GM18519 (cell line): ENCODE results near the gene CCND3.
"Not testable (repeated sequence)": the region's sequence is repeated elsewhere in the genome, so short reads cannot be mapped to it uniquely, and the experiment has no call there.

ENCODE experiments used
- ATAC-seq: cut with Tn5 transposase; IDR thresholded peaks from one replicate; pipeline ENCODE4 v1.9.1; 2021; ENCODE audit warnings: mild to moderate bottlenecking, moderate library complexity; ENCODE audit not compliant: unreplicated experiment, low FRiP score

CCND3 gene

DNA sequence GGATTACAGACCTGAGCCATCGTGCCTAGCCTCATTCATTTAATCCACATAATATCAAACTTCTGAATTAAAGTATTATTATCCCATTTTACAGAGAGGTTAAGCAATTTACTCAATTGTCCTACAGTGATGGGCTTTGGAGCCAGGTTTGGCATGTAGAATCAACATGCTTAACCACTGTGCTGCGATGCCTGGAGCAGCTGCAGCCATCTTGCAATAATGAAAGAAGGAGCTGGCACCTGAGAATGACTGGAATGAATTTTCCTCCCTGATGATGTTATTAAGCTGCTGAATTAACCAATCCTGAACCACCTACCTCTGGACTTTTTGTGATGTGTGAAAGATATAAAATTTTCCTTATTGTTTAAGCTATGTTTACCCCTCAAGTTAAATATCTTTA, 13.1 kb upstream of the CCND3 start:
- ATAC-seq = no peak

DNA sequence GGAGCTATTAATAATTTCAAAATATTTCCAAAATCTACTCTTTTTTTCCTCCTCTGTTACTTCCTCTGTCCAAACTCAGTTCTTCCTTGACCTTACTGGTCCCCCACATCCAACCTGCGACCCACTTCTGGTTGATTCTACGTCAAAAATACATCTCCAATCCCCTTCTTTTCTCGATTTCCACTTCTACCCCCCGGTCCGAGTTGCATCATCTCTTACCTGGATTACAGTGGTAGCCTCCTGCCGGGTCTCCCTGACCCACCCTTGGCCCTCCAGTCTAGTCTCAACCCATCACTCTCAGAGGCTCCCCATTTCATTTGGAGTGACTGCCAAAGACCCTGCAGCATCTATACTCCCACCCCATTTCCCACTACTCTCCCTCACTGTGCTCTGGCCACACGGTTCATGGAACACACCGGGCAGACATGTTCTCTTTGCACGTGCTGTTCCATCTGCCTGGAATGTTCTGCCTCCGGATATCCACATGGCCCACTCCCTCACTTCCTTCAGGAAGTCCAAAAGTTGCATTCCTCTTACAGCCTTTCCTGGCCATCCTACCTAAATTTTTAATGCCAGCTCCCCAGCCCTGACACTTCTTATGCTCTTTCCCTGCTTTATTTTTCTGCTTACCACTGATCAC, 6.1 kb upstream of the CCND3 start:
- ATAC-seq = no peak

DNA sequence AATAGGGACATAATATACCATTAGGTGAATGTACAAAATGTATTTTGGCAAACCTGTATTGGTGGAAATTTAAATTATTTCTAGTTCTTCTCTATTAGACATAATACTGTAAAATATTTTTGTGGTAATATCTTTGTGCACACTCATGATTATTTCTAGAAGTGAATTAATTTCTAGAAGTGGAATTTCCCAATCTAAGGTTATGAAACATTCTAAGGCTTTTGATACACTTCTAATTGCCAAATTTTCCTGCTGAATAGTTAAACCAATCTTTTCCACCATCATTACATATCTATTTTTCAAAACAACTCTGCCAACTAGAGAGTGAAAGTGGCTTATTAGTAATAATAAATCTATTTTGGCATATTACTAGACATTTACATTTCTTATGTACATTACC, 1.8 kb upstream of the CCND3 start:
- ATAC-seq = no peak

DNA sequence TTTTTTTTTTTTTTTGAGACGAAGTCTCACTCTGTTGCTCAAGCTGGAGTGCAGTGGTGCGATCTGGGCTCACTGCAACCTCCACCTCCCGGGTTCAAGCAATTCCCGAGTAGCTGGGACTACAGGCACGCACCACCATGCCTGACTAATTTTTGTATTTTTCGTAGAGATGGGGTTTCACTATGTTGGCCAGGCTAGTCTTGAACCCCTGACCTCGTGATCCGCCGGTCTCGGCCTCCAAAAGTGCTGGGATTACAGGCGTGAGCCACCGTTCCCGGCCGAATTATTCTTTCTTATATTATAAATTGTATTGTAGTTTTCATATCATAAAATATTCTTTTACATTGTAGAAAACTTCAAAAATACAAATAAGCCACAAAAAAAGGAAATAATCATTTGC, 1.3 kb upstream of the CCND3 start:
- ATAC-seq = not testable (repeated sequence)

DNA sequence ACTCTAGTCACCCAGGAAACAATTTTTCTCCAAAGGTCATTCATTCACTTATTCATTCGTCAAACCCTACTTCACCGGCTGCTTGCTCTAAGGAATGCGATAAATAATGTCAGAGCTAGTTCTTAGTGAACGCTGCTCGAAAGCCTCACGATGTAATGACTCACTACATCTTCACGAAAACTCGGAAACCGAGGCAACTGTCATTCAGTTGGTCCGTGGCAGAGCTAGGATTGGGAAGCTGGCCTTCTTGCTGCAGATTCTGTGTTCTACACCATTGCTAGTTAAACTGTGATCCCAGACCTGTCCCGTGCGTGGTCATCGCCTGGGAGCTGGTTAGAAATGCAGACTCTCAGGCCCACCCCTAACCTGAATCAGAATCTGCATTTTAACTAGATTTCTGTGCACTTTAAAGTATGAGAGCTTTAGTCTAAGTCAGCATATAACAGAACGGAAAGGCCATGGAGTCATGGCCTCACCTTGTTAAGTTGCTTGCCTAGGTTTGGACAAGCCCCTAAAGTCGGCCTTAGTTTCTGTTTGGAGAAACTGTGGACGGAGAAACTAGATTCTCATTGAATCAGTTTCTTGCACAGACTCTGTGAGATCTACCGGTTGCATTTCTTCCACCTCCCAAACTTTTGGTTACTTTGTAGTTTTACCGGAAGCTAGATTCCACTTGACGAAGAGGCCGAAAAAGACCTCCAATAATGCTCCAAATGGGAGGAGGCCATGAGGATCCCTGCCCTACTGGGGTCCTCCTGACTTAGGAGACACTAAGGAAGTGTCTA, 651 bp upstream of the CCND3 start:
- ATAC-seq = no peak

DNA sequence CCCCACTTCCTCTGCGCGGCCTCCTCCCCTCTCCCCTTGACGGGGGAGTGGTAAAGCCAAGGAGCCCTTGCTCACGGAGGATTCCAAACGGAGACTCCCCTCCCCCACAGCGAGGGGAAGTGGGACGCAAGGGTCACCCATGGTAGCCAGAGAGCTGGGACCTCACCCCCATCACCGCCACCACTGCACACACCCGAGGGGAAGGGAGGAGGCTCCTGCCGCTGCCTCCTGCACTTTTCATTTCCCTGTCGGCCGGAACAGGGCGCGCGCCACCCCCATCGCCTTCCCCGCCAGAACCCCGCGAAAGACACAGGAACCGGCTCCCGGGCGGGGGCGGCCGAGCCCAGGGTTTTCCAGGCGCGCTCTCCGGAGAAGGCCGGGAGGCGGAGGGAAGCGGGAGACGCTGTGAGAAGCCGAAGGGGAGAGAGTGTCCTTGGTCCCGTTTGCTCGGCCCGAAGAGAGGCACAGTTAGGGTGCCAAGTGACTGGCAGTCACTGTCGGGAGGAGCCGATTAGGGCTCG, 789 bp downstream of the CCND3 start:
- no peak for ATAC-seq

DNA sequence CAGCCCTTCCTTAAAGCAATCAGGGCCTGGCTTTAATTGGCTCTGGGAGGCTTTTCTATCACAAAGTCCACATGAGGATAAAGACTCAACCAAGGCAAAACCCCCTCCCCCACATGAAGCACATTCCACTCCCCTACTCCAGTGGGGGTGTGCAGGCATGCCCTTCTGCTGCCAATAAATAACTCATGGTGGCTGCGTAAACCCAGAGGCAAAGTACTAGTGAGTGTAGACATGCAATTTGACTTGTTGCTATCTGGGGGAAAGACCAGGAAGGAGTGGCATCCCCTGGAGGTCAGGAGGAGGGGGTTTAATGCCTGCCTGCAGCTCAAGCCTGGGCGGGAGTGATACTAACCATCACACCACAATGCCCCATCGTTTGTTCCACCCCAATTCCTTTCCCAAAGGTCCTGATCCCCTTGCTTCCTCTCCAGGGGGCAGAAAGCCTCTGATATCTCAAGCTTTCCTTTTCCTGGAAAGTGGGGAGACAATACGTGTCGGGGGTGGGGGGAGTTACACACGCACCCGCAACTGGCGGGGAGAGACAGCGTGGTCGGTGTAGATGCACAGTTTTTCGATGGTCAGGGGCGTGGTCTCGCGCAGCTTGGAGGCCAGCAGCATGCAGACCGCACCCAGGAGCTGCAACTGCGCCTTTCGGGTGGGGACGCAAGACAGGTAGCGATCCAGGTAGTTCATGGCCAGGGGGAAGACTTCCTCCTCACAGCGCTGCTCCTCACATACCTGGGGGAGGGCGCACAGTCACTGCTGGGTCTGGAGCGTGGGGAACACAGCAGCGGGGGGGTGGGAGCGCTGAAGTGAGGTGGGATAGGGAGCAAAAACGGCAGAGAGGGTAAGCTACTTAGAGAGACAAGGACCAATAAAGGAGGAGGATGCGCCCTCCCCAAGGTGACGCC, 1.5 kb downstream of the CCND3 start:
- ATAC-seq = no peak

DNA sequence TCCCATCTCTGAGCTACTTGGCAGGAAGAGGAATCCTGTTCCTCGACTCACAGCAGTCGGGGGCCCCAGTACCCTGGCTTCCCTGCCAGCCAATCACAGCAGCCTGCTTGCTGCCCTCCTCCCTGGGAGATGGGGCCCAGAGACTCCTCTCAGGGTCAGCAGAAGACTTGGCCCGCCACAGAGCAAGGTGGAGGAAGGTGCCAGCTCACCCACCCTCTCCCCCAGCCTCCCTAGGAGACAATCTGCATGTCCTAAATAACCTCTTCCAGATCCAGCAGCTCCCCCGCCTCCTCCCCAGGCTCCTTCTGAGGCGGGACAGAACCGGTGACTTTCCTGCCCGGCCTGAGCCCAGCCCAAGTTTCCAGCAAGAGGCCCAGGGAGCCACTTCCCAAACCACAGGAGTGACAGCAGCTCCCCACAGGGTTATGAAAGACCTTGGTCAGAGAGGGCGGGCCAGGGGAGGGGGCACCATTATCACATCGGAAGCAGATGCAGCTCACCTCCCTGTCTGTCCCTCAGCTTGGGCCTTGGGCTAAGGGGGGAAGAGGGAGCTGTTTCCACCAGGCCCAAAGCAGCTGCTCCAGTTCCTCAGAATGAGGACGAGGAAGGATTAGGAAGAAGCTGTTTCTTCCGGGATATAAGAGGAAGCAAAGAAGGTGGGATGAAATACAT, 2.3 kb downstream of the CCND3 start:
- no peak for ATAC-seq

DNA sequence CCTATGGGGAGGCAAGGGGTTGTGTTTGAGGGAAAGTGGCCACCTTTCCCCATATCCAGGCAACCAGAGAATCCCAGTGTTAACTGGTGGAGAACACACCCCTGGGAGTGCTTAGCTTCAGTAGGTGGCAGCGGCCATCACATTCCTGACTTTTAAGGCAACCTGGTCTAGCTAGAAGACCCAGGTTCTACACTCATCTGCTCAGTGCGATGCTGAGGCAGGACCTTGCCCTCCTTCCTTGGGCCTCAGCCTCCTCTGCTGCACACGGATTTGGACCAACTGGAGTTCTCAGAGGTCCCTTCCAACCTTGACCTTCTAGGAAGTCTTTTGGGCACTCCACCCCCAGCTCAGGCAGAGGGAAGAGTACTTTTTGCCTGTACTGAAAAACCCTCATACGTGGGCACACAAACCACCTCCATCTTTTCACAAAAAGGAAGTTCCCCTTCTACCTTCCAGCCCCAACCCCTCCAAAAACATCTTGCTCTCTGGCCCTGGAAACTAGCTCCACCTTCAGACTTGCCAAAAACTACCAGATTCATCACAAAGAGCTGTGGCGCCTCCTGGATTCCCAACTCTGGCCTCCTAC, 2.9 kb downstream of the CCND3 start:
- no peak for ATAC-seq

DNA sequence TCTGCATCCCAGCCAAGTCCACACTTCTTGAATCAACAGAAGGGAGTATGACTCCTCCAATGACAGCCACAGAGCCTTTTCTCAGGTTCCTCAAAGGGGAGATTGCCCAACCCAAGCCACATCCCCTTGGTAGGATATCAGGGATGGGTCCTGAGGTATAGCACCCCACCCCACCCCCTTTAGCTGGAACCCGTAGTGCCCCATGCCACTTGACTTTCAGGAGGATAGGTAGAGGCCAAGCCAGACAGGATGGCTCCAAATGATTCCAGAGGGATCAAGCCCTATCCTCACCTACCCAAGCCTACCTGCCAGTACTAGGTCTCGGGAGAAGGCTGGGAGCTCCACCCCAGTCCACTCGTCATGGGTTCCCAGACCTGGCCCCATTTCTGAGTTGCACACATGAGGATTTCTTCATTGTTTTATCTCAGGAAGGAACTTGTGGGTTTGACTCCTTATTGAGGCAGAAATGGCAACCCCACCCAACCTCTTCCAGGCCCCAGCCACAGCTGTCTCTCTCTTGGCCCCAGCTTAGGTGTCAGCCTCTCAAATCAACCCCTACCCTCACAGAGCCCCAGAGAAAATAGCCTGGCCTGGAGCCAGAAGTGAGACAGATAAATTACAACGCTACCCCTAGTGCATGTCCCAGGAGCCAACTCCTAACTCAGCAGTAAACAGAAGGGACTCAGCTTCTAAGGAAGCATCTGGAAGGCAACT, 3.6 kb downstream of the CCND3 start:
- ATAC-seq = no peak

DNA sequence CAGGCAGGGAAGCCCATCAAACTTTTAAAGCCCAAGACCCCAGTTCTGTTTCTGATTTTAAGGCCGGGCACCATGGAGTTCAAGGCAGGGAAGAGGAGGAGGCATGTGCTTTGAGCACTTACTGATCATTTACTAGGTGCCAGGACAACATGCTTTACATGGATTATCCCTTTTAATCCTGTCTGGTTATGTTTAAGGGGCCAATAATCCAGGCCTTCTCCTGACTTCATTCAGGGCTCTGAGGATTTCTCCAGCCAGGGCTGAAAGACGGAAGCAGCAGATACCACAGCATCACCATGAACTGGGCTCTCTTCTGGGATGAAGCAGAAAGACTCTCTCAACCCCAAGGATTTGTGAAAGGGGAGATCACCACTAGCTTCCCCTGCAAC, 4.1 kb downstream of the CCND3 start:
- ATAC-seq = no peak

DNA sequence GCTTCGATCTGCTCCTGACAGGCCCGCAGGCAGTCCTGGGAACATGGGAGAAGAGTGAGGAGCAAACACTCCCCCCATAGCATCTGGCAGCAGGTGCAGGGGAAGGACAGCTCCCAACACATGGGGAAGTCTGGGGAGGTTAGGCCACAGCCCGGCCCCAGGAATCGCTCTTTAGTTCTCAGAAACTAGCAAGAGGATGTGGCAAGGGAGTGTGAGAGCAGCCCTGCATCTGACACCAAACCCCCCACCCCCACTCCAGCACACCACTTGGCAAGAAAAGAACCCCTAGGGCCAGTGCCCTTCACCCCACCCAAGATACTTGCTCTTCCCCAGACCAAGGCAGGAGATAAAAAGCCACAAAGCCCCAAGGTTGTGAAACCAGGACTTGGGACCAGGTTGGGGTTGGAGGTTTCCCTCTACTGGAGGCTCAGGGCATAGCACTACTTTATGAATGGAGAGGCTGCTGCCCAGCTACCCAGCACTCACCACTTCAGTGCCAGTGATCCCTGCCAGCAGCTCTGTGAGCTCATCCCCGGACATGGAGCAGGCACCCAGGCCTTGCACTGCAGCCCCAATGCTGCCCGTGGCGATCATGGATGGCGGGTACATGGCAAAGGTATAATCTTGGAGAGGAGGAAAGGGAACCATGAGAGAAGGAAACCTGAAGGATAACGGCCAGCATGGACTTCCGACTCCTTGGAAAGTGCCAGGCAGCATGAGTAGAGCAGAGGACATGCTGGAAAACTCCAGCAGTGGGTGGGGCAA, 5.4 kb downstream of the CCND3 start:
- ATAC-seq = no peak

DNA sequence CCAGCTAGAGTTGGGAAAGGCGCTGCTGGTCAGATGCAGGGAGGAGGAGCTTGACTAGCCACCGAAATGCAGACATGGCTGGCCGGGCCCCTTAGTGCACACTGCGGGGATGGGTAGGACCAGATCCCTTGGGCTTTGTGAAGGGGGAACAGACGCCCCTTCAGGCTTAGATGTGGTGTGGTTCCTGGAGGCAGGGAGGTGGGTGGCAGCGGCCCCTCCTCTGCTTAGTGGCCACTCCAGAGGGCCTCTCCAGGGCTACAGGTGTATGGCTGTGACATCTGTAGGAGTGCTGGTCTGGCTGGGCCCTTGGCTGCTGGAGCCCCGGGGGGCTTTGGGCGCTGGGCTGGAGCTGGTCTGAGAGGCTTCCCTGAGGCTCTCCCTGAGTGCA, 5.9 kb downstream of the CCND3 start:
- ATAC-seq = no peak

DNA sequence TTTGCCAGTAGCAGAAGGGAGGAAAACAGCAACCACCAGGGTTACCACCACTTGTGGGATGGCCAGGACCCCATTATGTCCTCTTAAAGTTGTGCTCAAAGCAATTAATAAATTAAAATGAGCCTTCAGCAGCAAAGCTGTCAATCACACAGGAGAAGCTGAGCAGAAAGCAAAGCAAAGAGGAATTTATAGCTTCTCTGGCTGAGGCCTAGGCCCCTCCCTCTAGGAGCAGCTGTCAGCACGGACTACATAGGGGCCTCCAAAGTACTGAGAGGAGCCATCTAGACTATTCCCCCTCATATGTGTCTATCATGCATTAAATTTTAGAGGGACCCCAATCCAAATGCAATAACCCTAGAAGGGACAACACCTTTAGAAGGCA, 6.4 kb downstream of the CCND3 start:
- ATAC-seq = no peak

DNA sequence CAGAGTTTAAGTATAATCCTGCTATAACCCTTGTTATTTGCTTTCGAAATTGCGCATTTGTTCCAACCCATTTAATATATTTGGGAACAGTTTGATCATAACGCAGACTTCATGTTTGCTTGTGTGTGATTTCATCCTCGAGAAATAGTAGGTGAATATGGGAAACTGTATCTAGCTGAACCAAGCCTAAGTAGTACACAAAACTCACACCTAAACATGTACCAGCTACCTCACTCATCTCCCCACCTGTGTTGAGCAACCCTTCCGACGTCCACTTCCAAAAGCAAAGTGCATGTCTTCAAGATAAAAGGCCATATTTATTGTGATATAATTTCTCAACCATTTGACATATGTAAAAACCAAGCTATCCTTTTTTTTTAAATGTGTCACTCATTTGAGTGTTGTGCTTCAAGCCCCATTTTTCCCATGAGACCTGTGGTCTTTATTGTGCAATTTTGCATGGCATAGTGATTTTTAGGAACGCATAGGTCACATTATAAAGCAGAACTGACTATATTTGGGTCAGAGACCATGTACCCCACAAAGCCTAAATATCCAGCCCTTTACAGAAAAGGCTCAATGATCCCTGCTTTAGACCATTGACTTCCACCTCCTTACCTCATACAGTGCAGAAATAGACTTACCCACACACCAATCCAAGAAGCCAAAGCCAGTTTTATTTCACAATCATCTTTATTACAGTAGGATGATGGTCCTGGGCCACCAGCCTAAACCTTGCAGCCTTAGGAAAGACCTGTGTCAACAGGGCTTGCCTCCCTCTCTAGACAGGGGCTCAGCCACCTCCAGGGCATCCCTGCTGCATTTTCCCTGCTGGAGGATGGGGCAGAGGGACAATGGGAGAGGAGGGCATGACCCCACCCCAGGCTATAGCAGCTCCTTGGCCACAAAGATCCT, 7.1 kb downstream of the CCND3 start:
- no peak for ATAC-seq

DNA sequence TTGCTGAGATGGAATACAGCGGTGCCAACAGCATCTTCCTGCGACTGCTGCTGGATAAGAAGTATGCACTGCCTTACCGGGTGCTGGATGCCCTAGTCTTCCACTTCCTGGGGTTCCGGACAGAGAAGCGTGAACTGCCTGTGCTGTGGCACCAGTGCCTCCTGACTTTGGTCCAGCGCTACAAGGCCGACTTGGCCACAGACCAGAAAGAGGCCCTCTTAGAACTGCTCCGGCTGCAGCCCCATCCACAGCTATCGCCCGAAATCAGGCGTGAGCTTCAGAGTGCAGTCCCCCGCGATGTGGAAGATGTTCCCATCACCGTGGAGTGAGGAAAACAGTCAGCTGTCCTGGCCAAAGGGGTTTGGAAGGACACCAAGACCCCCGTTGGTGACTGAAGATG, 9.2 kb downstream of the CCND3 start:
- no peak for ATAC-seq

DNA sequence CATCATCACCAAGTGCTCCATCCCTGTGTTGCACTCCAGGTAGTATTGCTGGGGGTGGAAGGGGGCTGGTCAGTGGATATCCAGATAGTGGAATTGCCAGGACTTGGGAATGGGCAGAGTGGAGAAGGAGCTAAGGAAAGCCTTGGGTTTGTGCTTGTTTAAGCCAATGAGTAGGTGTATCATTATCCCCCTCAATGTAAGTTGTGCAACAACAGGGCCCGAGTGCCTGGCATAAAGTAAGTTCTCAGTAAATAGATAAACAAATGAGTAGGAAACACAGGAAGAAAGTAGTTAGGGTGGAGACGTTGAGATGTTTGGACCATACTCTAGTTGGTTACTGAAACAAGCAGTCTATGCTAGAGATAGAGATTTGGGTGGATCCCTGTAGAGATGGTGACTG, 9.8 kb downstream of the CCND3 start:
- no peak for ATAC-seq

DNA sequence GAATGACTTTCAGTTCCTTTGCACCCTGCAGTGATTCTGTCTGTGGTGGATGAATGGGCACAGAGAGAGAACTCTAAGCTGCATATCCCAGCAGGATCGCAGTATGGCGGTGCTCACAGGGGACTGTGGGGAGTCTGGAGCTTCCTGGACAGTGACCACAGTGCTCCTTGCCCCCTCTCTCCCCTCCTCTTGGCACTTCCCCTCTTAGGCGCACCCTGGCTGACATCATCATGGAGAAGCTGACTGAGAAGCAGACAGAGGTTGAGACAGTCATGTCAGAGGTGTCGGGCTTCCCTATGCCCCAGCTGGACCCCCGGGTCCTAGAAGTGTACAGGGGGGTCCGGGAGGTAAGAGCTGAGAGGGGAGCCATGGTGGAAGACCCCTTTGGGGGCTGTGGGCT, 11.7 kb downstream of the CCND3 start:
- ATAC-seq = no peak
